ACHN (cell line): ENCODE results near the gene POU5F1.
"Not testable (repeated sequence)": the region's sequence is repeated elsewhere in the genome, so short reads cannot be mapped to it uniquely, and the experiment has no call there.

Experiments used
- DNase-seq: peaks from one replicate; pipeline ENCODE4 v3.0.0-alpha.2; 2015
- in situ Hi-C: cut with HindIII; loops from 2 replicates; pipeline ENCODE4 v1.10.0; 2017; ENCODE audit warnings: low sequenced_read_pairs, low pct_ligation_motif_present, low pct_unique_long_range_greater_than_20kb

The POU5F1 gene

DNA sequence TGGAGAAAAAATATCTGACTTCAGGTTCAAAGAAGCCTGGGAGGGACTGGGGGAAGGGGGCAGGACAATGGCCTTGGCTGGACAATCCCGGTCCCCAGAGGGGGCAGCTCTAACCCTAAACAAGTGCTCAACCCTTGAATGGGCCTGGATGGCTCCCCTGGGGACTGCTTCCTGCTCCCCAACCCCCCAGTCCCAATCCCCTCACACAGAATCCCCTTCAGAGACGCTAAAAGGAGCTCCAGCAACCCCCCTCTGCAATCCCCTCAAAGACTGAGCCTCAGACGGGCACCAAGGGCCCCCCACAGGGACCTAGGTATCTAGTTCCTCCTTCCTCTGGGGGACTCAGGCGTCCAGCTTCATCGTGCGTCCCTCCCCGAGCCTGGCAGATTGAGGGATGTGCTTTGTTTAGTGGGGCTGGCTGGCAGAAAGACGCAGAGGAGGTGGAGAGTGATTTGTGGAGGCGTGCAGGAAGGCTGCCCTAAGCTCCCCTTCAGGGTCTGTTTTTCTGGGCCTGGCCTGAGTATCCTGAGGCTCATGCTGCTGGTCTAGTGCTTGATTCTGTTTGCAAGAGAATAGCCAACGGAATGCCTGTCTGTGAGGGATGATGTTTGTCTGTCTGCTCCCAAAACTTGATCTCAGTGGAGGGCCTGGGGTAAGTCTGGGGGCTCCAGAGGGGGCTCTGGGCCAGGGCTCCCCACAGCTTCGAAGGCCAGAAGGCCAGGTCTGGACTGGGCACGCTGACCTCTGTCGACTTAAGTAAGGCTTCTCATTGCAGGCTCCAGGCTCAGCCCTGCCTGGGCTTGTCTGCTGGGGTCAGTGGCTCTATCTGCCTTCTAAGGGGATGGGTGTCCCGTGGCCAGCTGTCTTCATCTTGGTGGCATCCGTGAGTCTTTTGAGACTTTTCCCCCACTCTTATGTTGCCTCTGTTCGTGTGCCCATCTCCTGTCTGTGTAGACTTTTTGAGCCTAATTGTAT lies 1.7 kb upstream of the POU5F1 start:
- no peak for DNase-seq
- in situ Hi-C loops: no loop called here

DNA sequence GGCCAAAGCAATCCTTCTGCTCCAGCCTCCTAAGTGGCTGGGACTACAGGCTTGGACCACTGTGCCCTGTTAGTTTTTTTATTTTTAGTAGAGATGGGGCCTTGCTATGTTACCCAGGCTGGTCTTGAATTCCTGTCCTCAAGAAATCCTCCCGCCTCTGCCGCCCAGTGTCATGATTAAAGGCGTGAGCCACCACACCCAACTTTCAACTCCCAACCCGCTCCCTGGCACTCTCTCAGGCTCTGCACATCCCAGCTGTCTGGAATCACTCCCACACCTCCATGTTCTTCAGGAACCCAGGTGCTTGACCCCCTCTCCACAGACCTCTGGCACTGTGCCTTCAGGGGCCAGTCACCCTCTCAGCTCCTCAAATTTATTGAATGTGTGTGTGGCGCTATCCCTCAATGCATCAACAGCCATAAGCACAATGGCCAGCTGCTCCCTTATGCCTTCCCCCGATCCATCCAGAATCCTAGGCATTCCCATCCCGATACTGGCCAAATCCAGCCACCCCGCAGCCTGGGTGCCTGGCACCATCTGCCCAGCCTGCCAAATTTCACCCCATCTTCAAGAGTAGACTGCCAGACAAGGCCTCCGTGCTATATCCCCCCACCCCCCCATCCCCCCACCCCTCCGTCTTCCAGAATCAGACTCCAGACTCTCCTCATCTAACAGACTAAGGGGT lies 647 bp upstream of the POU5F1 start:
- DNase-seq: no peak

GRCh38 chr6:31169858-31170599 lies 453 bp downstream of the POU5F1 start:
- in situ Hi-C loops, DNase-seq: not testable (repeated sequence)

More for the DNA sequence above, 647 bp upstream of the POU5F1 start:
- in situ Hi-C loops: no loop called here

GRCh38 chr6:31169123-31169857 lies 1.2 kb downstream of the POU5F1 start:
- in situ Hi-C loops: no loop called here

DNA sequence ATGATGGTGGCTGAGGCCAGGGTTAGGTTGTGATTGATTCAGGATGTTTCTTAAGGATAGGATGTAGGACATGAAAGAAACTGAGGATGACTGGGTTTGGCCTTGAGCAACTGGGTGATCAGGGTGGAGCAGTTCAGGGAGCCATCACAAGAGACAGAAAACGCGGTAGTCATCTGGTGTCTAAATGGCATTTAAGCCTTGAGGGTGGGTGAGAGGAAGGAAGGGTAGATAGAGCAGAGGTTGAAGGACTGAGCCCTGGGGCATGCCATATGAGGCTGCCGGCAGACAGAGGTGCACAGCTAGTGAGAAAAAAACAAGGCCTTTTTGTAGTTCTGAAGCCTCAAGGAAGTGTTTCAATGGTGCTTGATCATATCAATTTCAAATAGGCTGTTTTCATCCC lies 1.9 kb downstream of the POU5F1 start:
- no peak for DNase-seq
- in situ Hi-C loops: no loop called here

More at GRCh38 chr6:31169123-31169857, 1.2 kb downstream of the POU5F1 start:
- DNase-seq: no peak

- in situ Hi-C loops: no loop called here
- no peak for DNase-seq
Measured at GRCh38 chr6:31165986-31166385, 4.5 kb downstream of the POU5F1 start.

GRCh38 chr6:31165064-31165832 lies 5.2 kb downstream of the POU5F1 start:
- in situ Hi-C loops, DNase-seq: not testable (repeated sequence)

DNA sequence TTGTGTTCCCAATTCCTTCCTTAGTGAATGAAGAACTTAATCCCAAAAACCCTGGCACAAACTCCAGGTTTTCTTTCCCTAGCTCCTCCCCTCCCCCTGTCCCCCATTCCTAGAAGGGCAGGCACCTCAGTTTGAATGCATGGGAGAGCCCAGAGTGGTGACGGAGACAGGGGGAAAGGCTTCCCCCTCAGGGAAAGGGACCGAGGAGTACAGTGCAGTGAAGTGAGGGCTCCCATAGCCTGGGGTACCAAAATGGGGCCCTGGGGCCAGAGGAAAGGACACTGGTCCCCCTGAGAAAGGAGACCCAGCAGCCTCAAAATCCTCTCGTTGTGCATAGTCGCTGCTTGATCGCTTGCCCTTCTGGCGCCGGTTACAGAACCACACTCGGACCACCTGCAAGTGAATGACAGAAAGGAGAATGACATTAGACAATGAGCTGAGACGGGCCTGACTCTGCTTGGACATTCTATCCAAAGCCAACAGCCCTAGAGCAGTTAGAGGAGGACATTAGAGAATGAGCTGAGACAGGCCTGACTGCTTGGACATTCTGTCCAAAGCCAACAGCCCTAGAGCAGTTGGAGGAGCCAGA lies 5.9 kb downstream of the POU5F1 start:
- in situ Hi-C loops, DNase-seq: not testable (repeated sequence)

- in situ Hi-C loops: no loop called here
- no peak for DNase-seq
Measured at GRCh38 chr6:31163922-31164321, 6.6 kb downstream of the POU5F1 start.

GRCh38 chr6:31162463-31163165 lies 7.9 kb downstream of the POU5F1 start:
- in situ Hi-C loops: no loop called here
- DNase-seq: no peak

DNA sequence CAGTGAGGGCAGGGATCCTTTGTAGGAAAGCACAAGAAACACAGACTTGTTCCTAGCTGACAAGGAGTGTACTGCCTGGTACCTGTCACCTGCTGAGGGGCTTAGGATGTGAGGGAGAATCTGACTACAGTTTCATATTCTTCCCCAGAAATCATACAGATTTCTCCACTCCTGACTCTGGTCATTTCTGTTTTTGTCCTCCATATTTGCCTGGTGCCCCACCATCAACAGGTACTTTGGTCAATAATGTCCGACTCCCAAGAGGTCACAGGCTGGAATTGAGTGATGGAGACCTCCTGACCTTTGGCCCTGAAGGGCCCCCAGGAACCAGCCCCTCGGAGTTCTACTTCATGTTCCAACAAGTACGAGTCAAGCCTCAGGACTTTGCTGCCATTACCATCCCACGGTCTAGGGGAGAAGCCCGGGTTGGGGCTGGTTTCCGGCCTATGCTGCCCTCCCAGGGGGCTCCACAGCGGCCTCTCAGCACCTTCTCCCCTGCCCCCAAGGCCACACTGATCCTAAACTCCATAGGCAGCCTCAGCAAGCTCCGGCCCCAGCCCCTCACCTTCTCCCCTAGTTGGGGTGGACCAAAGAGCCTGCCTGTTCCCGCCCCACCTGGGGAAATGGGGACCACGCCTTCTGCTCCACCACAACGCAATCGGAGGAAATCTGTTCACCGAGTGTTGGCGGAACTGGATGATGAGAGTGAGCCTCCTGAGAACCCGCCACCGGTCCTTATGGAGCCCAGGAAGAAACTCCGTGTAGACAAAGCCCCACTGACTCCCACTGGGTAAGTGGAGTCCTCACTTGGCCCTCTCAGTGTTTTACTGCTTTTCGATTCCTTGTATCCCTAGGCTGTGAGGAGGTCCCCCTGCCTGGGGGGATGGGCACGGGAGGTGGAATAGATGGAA lies 9.0 kb downstream of the POU5F1 start:
- in situ Hi-C loops: no loop called here
- DNase-seq: no peak

DNA sequence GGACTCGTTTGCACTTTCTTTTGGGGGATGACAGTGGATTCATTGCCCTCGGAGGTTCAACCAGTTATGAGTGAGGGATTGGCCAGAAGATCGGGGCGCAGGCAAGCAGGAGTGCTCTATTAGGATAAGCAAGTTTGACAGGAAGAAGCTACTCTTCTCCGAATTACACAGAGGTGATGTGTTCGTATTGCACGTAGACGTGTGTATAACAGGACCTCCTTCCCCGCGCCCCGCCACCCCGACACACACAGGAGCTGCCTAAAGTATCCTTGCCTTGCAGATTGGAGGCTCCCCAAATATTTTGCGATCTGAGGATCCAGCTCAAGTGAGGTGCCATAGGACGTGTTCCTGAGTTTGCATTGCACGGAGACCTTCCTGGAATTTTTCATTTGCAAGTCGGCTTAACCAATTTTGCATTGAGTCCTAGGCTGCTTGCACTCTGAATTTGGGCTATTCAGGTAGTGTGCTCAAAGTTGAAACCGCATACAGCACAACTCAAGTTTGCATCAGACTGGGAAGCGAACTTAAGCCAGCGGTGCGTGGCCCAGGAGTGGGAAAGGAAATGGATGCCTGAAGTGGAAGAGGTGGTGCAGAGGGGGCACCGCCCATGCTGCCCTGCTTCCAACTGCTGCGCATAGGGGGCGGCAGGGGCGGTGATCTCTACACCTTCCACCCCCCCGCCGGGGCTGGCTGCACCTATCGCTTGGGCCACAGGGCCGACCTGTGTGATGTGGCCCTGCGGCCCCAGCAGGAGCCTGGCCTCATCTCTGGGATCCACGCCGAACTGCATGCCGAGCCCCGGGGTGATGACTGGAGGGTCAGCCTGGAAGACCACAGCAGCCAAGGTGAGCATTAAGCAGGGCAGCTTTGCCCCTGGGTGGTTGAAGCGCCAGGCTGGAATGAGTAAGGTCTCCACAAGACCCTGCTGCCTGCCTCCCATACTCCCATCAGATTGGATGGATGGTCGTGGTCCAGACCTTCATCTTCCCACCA lies 11.3 kb downstream of the POU5F1 start:
- DNase-seq: peak; percentile 32
- in situ Hi-C loops: no loop called here

GRCh38 chr6:31158140-31158862 lies 12.2 kb downstream of the POU5F1 start, which contains the start of gene TCF19:
Gene TCF19 (plus strand): TSS chr6:31158589. CDS start chr6:31159470, 881 bp downstream.
- in situ Hi-C loops: no loop called here
- DNase-seq: peak; percentile 98

GRCh38 chr6:31157513-31158139 lies 12.9 kb downstream of the POU5F1 start, which contains the start of gene CCHCR1:
Gene CCHCR1 (minus strand): TSS chr6:31157802. CDS start chr6:31157600, 202 bp downstream.
- no peak for DNase-seq
- in situ Hi-C loops: no loop called here
